Measurements from ENCODE around the gene DDX23. TPM values are rescaled to one million over a fixed set of nuclear protein-coding genes. Genes with fewer than 3 reads are reported as not detected.
A peak's percentile ranks its signal among the peaks of the same experiment; 100 is the strongest.

Gene DDX23
- total and polyA plus RNA-seq, 4 donors: 36.6 to 86.7 (median 61.7) TPM

DNA sequence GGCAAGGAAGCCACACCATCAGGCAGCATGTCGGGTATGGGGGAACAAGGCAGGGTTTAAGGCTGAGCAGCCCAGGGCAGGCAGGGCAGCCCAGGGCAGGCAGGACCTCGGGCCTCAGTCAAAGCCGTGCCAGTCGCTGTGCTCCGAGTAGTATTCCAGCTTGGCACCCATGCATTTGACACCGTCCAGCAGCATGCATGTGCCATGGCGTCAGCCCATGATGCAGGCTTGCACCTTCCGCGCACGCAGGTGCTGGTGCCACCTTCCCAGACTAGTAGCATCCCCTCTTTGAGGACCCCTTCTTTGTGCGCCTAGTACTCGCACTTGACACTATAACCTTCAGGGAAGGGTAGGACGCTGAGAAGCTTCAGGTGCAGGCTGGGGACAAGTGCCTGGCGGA lies 51.5 kb downstream of the DDX23 start:
- Histone ChIP-seq H3K27me3 (ENCODE audit: control insufficient read depth in 3 of 3, insufficient read depth in 3 of 3, low read length in 2 of 3) (no peaks in the 10 kb centered on the region), H3K4me1 (ENCODE audit: control insufficient read depth in 5 of 5, insufficient read depth in 5 of 5, low read length in 5 of 5) (no peaks in the 10 kb centered on the region), H3K4me3 (no peak overlapping the region), H3K9ac (ENCODE audit: insufficient read depth in 1 of 2, low read length in 2 of 2) (no peak overlapping the region), H3K9me3 (ENCODE audit: control insufficient read depth in 4 of 4, insufficient read depth in 3 of 4, low read length in 3 of 4) (no peaks in the 10 kb centered on the region), H3K36me3 (ENCODE audit: control insufficient read depth in 4 of 4, insufficient read depth in 4 of 4, low read length in 4 of 4) (no peaks in the 10 kb centered on the region), H3K27ac (ENCODE audit: low read depth in 1 of 2, low read length in 1 of 2) (no peak overlapping the region)
- TF ChIP-seq, protein P1, sequence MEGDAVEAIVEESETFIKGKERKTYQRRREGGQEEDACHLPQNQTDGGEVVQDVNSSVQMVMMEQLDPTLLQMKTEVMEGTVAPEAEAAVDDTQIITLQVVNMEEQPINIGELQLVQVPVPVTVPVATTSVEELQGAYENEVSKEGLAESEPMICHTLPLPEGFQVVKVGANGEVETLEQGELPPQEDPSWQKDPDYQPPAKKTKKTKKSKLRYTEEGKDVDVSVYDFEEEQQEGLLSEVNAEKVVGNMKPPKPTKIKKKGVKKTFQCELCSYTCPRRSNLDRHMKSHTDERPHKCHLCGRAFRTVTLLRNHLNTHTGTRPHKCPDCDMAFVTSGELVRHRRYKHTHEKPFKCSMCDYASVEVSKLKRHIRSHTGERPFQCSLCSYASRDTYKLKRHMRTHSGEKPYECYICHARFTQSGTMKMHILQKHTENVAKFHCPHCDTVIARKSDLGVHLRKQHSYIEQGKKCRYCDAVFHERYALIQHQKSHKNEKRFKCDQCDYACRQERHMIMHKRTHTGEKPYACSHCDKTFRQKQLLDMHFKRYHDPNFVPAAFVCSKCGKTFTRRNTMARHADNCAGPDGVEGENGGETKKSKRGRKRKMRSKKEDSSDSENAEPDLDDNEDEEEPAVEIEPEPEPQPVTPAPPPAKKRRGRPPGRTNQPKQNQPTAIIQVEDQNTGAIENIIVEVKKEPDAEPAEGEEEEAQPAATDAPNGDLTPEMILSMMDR (IDR thresholded peaks at IDR 0.05; ENCODE audit: control extremely low read depth, extremely low read depth): no peak
- DNase-seq: no peak
- WGBS, 2 donors: 86 to 90% methylated on average over 14 of the region's 14 CpGs
- no peak for ATAC-seq (ENCODE audit: insufficient read depth, low FRiP score)

DNA sequence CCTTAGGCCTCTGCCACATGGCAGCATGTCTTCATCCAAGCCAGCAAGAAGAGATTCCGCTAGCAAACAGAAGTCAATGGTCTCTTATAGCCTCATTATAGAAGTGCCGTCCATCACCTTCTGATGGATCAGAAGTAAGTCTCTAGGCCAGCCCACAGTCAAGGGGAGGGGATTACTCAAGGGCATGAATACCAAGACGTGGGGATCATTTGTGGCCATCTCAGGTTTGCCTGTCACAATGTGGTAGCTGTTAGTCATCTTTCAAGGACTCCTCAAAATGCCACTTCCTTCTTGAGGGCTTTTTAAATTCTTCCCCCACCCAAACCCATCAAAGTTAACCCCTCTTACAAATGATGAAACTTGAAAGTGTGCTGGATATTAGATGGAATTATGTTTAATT lies 55.0 kb downstream of the DDX23 start:
- DNase-seq (no peak), ATAC-seq (ENCODE audit: insufficient read depth, low FRiP score) (no peak)
- WGBS, 2 donors: 53 to 58% methylated on average over 3 of the region's 3 CpGs
- no peak overlapping the region for H3K9ac ChIP-seq (ENCODE audit: insufficient read depth in 1 of 2, low read length in 2 of 2)
- TF ChIP-seq, protein P1 (IDR thresholded peaks at IDR 0.05; ENCODE audit: control extremely low read depth, extremely low read depth): no peak
- H3K27ac ChIP-seq (ENCODE audit: low read depth in 1 of 2, low read length in 1 of 2): no peak overlapping the region
- no peaks in the 10 kb centered on the region for H3K27me3 ChIP-seq (ENCODE audit: control insufficient read depth in 3 of 3, insufficient read depth in 3 of 3, low read length in 2 of 3)
- H3K36me3 ChIP-seq (ENCODE audit: control insufficient read depth in 4 of 4, insufficient read depth in 4 of 4, low read length in 4 of 4): no peaks in the 10 kb centered on the region
- H3K4me3 ChIP-seq: no peak overlapping the region
- no peaks in the 10 kb centered on the region for H3K9me3 ChIP-seq (ENCODE audit: control insufficient read depth in 4 of 4, insufficient read depth in 3 of 4, low read length in 3 of 4)
- no peaks in the 10 kb centered on the region for H3K4me1 ChIP-seq (ENCODE audit: control insufficient read depth in 5 of 5, insufficient read depth in 5 of 5, low read length in 5 of 5)

DNA sequence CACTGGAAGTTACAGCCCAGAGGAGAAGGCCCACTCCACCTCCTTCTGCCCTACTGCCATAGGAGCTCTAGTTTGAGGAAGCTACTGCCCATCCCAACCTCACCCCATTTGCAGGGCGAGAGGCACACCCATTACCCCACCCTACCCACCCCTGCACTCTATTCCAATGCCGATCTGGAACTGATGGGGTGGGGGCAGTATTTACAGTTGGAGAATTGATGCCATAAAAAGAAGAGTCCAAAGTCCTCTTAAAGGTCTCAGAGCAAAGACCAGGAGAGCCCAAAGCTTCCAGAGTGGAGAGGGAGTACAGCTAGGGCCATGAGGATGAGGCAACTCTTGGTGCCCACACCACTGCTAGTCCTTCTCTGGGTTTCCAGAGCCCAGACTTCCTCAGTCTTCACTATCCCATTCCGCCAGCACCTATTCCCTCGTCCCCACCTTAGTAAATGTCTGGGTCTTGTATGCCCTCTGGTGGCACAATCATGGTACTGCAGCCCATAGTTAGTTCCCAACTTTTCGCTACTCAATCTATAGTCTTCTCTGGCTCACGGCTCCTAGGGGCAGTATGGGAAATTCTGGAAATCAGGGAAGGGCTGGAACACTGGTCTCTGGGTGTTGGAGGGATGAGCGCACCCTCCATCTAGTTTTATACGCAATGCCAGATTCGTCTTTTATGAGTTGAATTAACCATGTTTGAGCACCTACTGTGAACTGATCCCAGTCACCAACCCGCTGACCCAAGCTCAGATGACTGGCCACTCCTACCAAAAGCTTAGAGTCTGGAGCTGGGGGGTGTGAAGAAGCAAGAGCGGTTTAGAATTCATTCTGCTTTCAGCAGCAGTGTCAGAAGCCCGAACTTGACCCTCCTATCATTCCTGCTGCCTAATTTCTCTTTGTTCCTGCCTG lies 56.2 kb downstream of the DDX23 start:
- TF ChIP-seq, protein P1 (IDR thresholded peaks at IDR 0.05; ENCODE audit: control extremely low read depth, extremely low read depth): peak; percentile 99
- H3K36me3 ChIP-seq (ENCODE audit: control insufficient read depth in 4 of 4, insufficient read depth in 4 of 4, low read length in 4 of 4): no peaks in the 10 kb centered on the region
- 23 to 24% methylated on average over 12 of the region's 12 CpGs for WGBS, 2 donors
- no peaks in the 10 kb centered on the region for H3K27me3 ChIP-seq (ENCODE audit: control insufficient read depth in 3 of 3, insufficient read depth in 3 of 3, low read length in 2 of 3)
- H3K9ac ChIP-seq (ENCODE audit: insufficient read depth in 1 of 2, low read length in 2 of 2): no peak overlapping the region
- peak; percentile 90 for ATAC-seq (ENCODE audit: insufficient read depth, low FRiP score)
- DNase-seq: peak; percentile 68 to 86 (median 80)
- H3K4me1 ChIP-seq (ENCODE audit: control insufficient read depth in 5 of 5, insufficient read depth in 5 of 5, low read length in 5 of 5): no peaks in the 10 kb centered on the region
- H3K9me3 ChIP-seq (ENCODE audit: control insufficient read depth in 4 of 4, insufficient read depth in 3 of 4, low read length in 3 of 4): no peaks in the 10 kb centered on the region
- no peak overlapping the region for H3K27ac ChIP-seq (ENCODE audit: low read depth in 1 of 2, low read length in 1 of 2)
- no peak overlapping the region for H3K4me3 ChIP-seq
